Measurements from ENCODE around the gene PAX2. TPM values are rescaled to one million over a fixed set of nuclear protein-coding genes. Genes with fewer than 3 reads are reported as not detected.

Gene PAX2
- total RNA-seq, 2 donors from 2014 or later: not detected

- peak; percentile 62 for DNase-seq (ENCODE audit: low spot score)
- intact Hi-C loops (cut with DNase I): no loop called here
These were observed 3.1 kb downstream of the PAX2 start for GRCh38 chr10:100748231-100749058.

DNA sequence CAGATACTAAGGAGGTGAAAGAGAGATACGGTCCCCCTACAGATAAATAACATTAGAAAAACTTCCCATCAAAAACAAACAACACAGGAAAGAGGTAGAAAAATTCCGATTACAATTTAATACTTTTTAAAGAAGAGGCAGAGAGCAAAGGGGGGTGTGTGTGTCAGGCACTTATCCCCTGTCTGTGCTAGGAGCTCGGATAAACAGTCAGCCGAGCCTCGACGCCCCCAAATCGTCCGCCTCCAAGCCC is 3.6 kb downstream of the PAX2 start:
- intact Hi-C loops (cut with DNase I): no loop called here
- peak; percentile 72 for DNase-seq (ENCODE audit: low spot score)

GRCh38 chr10:100749309-100750217 is 4.2 kb downstream of the PAX2 start:
- intact Hi-C loops (cut with DNase I): loop anchor here in 1 of 2 donors (10.0 kb wide), 1 partner anchor 1945 kb away; no protein-coding TSS in a partner anchor
- DNase-seq (ENCODE audit: low spot score): peak; percentile 75

DNA sequence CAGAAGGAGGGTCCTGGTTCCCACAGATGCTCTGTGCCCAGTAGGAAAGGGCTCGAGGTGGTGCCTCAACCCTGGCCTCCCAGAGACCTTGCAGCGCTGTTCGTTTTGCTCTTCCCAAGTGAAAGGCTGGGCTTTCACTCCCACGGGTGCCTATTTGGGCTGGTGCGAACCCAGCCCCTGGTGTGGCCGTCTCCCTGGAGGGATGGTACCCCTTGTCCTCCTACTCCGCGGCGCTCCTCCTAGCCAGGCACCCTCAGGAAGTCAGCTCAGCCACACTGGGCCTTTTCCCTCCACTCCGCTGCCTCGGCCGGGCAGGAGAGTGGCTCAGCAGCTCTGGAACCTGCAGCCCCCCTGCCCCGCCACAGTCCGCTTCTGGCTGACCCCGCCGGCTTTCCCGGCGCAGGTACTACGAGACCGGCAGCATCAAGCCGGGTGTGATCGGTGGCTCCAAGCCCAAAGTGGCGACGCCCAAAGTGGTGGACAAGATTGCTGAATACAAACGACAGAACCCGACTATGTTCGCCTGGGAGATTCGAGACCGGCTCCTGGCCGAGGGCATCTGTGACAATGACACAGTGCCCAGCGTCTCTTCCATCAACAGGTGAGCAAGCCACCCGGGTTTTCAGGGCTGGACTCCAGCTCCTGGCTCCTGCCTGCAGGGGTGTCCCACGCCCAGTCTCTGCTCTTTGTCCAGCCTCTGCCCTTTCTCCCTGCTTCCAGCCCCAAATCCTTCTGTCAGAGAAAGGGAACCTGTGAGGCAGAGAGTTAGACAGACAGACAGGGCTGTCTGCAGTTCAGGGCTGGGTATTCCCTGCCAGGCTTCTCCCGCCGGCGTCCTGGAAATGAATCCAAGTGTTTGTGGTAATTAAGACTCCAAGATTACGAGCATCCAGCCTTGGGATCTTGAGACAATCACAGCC is 5.2 kb downstream of the PAX2 start:
- intact Hi-C loops (cut with DNase I): loop anchor here in 1 of 2 donors (10.0 kb wide), 1 partner anchor 1946 kb away; no protein-coding TSS in a partner anchor
- peak; percentile 78 for DNase-seq (ENCODE audit: low spot score)

DNA sequence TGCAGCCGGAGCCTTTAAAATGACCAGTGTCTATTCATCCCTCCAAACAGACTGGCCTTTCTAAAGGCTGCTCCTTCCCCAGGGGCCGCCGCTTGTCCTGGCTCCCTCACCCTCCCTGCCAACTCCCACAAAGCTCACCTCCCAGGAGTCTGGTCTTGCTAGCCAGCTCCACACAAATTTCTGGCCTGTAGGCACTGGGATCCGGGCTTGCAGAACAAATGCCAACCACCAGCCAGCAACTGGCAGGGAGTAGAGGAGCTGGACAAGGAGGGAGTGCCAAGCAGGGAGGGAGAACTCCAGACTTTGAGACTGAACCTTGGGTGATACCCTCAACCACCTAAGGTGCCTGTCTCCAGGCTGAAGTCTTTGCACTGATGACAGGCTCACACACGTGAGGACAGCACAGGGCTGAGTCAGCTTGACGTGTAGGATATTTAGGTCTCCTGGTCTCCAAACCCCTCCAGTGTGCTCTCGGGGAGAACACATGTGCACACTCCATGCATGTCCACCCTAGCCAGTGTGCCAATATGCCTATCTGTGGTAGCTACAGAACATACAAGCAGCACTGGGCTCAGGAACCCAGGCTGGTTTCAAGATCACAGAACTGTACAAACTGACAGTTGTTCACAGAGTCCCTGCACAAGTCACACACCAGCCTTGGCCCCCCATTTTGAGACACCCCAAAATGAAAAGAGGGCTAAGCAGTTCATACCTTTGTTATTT is 6.0 kb downstream of the PAX2 start:
- intact Hi-C loops (cut with DNase I): loop anchor here in 1 of 2 donors (10.0 kb wide), 1 partner anchor 1947 kb away; no protein-coding TSS in a partner anchor
- peak; percentile 53 for DNase-seq (ENCODE audit: low spot score)

GRCh38 chr10:100755821-100756220 is 10.4 kb downstream of the PAX2 start:
- intact Hi-C loops (cut with DNase I): loop anchor here in 1 of 2 donors (10.0 kb wide), 1 partner anchor 1951 kb away; no protein-coding TSS in a partner anchor
- peak; percentile 3 for DNase-seq (ENCODE audit: low spot score)

DNA sequence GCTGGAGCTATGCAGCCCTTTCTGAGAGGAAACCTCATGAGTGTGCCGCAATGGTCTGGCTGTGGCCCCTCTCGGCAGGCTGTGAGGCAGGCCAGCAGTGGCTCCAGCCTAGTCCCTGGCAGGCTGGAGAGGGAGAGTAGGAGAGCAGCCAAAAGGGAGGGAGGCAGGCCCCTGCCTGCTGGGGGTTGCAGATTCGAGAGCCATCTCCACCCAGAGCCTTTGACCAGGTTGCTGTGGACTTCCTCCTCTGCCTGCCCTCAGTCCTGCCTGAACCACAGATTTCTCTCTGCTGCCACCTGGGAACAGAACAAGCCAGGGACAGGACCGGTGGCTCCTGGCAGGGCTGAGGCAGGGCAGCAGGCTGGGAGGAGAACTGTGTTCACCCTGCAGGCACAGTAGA is 13.9 kb downstream of the PAX2 start:
- DNase-seq (ENCODE audit: low spot score): peak; percentile 48
- intact Hi-C loops (cut with DNase I): loop anchor here in 1 of 2 donors (10.0 kb wide), 1 partner anchor 1955 kb away; no protein-coding TSS in a partner anchor

DNA sequence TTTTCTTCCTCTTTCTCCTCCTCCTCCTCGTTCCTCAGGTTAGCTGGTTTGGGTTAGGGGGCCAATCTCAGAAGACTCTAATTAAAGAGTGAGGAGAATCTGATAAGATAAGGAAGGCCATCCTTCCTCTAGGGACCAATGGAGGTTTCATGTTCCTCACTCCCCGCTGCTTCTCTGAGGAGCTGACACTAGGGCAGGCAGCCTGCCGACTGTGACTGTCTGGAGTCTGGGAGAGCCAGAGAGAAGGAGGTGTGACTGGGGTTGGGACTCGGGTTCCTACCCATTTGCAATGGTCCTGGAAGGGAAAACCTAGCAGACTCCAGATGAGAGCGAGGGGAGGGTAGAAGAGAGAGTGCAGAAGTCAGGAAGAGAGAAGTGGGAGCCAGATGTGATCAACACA is 15.3 kb downstream of the PAX2 start:
- peak; percentile 23 for DNase-seq (ENCODE audit: low spot score)
- intact Hi-C loops (cut with DNase I): no loop called here

DNA sequence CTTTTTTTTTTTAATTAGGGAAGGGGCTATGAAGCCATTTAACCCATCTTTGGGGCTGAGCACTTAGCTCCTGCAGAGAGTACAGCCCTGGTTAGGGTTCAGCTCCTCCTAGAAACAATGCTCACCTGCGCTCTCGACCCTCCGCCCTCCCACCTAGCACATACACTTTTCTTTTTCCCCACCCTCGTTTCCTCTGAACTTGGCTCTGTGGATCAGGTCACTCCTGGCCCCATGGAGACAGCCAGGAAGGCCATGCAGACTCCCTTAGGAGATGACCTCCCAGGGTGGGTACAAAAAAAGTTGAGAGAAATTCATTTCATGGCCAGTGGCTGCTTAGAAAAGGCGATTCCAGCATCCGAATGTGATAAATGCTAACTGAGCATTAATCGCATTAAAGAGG is 15.8 kb downstream of the PAX2 start:
- DNase-seq (ENCODE audit: low spot score): peak; percentile 35

GRCh38 chr10:100763043-100763747 is 17.8 kb downstream of the PAX2 start:
- no peak for DNase-seq (ENCODE audit: low spot score)
- intact Hi-C loops (cut with DNase I): no loop called here

More for the DNA sequence above, 15.8 kb downstream of the PAX2 start:
- intact Hi-C loops (cut with DNase I): no loop called here

DNA sequence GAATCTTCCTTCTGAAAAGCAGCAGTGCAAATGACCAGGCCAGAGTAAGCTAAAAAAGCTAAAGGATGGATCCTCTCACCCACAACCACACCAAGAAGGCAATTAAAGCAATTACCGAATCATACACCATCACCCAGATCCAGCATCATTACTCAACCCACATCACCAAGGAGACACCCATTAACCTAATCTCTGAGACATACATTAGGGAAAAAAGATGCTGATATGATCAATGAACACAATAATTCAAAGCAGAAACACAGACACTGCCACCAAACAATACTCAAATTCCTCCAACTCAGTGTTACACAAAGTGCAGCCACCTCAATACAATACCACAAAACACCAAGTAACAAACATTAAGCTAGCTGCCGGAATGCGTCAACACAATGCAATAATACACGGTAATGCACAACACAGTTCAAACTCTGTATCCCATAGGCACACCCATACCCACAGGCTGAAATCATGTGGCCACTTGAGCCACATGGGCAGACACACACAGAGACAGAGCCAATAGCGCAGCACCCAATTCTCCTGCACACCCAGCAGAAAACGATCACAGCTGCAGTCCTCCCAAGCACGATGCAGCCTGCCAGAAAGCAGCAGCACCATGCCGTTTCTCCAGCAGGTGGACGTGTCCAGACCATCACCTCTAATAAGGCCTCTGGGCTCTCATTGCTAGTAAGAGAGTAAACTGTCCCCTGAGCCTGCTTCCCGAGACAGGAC is 21.5 kb downstream of the PAX2 start:
- DNase-seq (ENCODE audit: low spot score): peak; percentile 37
- intact Hi-C loops (cut with DNase I): loop anchor here in 1 of 2 donors (5.0 kb wide), 1 partner anchor 890 kb away; no protein-coding TSS in a partner anchor

GRCh38 chr10:100767422-100767775 is 22.0 kb downstream of the PAX2 start:
- intact Hi-C loops (cut with DNase I): loop anchor here in 1 of 2 donors (5.0 kb wide), 1 partner anchor 890 kb away; no protein-coding TSS in a partner anchor
- peak; percentile 8 for DNase-seq (ENCODE audit: low spot score)

DNA sequence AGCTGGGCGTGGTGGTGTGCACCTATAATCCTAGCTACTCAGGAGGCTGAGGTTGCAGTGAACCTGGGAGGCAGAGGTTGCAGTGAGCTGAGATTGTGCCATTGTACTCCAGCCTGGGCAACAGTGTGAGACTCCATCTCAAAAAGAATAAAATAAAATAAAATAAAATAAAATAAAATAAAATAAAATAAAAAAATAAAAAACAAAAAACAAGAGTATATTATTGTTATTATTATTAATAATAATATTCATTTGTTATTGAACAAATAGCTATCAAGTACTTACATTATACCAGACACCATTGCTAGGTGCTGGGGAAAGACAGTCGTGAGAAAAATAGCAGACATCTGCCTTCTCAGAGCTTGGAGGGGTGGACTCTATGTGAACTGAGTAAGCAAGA is 24.1 kb downstream of the PAX2 start:
- intact Hi-C loops (cut with DNase I): loop anchor here in 1 of 2 donors (5.0 kb wide), 1 partner anchor 888 kb away; no protein-coding TSS in a partner anchor
- DNase-seq (ENCODE audit: low spot score): no peak

DNA sequence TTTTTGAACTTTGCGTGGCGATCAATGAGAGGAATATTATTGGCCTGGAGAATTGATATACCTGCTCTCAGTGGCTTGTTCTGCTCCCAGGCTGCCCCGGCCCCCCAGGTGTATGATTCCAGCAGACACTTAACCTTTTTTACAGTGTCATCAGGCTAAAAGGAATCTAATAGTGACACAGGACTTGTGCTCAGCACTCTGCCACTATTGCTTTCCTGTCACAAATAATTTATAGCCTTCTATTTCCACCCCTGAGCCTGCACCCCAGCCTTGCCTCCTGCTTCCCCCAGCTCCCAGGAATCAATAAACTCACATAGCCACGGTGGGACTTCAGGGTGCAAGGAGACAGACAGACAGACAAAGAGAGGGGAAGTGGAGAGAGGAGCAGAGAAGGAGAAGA is 28.3 kb downstream of the PAX2 start:
- intact Hi-C loops (cut with DNase I): no loop called here
- peak; percentile 22 for DNase-seq (ENCODE audit: low spot score)

DNA sequence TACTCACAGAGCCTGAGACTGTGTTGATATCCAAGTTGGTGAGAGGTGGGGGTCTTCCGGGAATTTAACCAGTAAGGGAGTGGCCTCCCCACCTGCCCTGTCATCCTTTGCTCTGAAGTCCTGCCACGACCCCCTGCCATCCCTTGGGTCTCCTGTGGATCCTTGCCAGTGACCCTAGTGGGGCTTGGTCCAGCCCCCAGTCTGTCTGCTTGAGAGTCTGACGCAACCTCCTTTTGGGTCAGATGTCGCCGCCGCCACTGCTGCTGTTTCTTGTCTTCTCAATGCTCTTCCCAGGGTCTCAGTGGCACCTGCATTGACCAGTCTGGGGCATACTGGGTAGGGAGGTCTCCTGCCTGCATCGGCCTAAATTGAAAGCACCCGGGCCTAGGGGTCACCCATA is 28.8 kb downstream of the PAX2 start:
- peak; percentile 66 for DNase-seq (ENCODE audit: low spot score)
- intact Hi-C loops (cut with DNase I): no loop called here

GRCh38 chr10:100774876-100775275 is 29.5 kb downstream of the PAX2 start:
- intact Hi-C loops (cut with DNase I): no loop called here
- DNase-seq (ENCODE audit: low spot score): peak; percentile 53

DNA sequence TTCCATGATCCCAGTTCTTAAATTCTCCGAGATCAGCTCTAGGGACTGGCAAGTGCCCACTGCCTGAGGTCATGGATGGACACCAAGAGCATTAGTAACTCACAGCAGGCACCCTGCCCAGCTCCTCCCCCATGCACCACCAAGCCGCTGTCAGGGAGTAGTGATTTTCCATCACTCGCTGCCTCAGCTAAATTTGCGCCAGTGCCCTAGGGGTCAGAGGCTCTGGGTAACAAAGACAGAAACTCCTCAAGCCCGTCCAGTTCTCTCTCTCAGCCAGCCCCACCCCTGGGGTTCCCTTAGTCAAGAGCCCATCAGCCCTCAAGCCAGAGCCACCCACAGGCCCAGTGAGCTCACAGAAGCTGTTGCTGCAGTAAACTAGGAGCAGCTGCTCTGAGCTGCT is 30.0 kb downstream of the PAX2 start:
- intact Hi-C loops (cut with DNase I): no loop called here
- DNase-seq (ENCODE audit: low spot score): peak; percentile 75

All from posterior vena cava (tissue), 2 donors.